ENCODE data around the gene CDH13.

- no peak for TF ChIP-seq POLR2AphosphoS5 (IDR thresholded peaks at IDR 0.05; ENCODE audit: low read depth, low read length)
- TF ChIP-seq TAF1 (IDR thresholded peaks at IDR 0.05; ENCODE audit: low read depth, low read length), result no peak
- no peak for TF ChIP-seq CTCF (IDR thresholded peaks at IDR 0.05; ENCODE audit: control extremely low read depth in 1 of 3, insufficient read depth in 1 of 3, low read depth in 1 of 3, low read length in 3 of 3)
- TF ChIP-seq EP300 (IDR thresholded peaks at IDR 0.05; ENCODE audit: borderline replicate concordance in 1 of 2, low read depth in 2 of 2, low read length in 2 of 2), result no peak
- TF ChIP-seq CREB1 (IDR thresholded peaks at IDR 0.05), result no peak
- TF ChIP-seq POLR2A (IDR thresholded peaks at IDR 0.05; ENCODE audit: control extremely low read depth in 1 of 2, low read depth in 2 of 2, low read length in 2 of 2), result no peak
Observed at GRCh38 chr16:82732461-82732860, 105.7 kb downstream of the CDH13 start.
